GOT3 (cell line): ENCODE data around the gene MCCD1.

Experiments used
- DNase-seq: peaks from one replicate; lab custom pipeline; 2025; ENCODE audit warnings: mixed read lengths; lab: John Stamatoyannopoulos, UW

MCCD1 gene

GRCh38 chr6:31513456-31514165 is 15.2 kb upstream of the MCCD1 start:
- DNase-seq, result no peak

DNA sequence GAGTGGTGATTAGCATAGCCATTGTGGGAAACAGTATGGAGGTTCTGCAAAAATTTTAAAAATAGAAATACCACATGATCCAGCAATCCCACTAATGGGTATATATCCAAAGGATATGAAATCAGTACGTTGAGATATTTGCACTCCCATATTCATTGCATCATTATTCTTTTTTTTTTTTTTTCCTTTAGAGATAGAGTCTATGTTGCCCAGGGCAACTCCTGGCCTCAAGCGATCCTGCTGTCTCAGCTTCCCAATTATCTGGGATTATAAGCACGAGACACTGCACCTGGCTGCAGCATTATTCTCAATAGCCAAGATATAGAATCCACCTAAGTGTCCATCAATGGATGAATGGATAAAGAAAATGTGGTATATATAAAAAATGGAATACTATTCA is 6.9 kb upstream of the MCCD1 start:
- DNase-seq, result no peak

DNA sequence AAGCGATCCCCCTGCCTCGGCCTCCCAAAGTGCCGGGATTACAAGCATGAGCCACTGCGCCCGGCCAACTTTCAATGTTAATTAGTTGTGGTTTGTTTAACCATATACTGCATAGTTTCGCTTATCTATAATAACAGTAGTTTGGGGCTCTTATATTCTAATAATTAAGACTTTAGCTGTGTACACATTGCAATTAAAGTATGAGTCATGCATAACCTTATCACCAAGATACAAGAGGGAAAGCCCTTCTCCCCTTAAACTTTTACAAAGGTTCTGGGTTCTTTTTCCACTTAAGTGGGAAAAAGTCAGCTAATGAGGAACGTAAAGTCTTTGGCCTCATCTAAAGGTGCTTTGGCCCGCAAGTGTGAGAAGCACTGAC is 3.2 kb upstream of the MCCD1 start:
- no peak for DNase-seq

DNA sequence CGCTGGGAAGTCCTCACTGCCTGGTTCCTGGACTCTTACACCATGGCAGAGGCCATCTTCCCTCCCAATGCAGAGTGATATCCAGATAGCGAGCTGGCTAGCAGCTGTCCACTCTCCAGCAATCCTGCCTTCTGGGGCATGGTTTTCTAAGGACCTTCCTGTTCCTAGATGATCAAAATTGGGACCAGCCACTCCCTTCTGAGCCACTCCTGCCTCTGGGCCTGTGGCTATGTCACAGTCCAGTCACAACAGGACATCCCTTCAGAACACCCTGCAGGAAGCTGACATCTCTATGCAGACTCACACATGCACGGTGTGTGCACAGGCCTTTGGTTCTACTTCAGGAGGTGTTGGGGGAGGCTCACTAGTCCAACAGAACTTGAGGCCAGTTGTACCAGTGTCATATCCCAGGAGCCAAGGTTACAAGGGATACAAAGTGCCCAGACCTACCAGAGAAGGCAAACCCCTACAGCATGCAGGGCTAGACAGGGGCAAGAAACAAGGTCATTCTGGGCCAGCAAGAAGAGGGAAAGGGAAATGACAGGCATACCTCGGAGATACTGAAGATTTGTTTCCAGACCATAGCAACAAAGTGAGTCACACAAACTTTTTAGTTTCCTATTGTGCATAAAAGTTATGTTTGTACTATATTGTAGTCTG is 2.7 kb upstream of the MCCD1 start:
- DNase-seq, result no peak

- DNase-seq, result no peak
These were observed 420 bp upstream of the MCCD1 start for GRCh38 chr6:31528307-31528777.

- no peak for DNase-seq
These were observed 778 bp downstream of the MCCD1 start for GRCh38 chr6:31529329-31530150.

GRCh38 chr6:31530659-31531058 is 1.9 kb downstream of the MCCD1 start:
- DNase-seq, result no peak

DNA sequence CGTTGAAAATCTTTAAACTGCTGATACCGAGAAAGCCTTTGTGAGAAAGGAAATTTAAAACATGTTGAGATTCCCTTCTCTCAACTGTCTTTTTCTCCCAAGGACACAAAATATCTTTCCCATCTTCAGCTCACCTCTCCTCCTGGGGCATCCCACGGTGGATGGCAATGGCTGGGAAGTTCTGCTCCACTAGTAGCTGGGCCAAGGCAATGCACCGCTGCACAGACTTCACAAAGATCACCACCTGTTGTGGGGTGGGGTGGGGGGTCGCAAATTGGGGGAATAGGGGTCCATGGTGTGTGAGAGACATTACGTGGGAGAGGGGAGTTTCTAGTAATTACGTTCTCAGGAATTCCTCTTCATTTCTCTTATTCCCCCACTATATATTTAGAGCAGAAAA is 2.4 kb downstream of the MCCD1 start:
- DNase-seq, result no peak

- DNase-seq, result no peak
These were observed 3.2 kb downstream of the MCCD1 start for GRCh38 chr6:31531771-31532643.

DNA sequence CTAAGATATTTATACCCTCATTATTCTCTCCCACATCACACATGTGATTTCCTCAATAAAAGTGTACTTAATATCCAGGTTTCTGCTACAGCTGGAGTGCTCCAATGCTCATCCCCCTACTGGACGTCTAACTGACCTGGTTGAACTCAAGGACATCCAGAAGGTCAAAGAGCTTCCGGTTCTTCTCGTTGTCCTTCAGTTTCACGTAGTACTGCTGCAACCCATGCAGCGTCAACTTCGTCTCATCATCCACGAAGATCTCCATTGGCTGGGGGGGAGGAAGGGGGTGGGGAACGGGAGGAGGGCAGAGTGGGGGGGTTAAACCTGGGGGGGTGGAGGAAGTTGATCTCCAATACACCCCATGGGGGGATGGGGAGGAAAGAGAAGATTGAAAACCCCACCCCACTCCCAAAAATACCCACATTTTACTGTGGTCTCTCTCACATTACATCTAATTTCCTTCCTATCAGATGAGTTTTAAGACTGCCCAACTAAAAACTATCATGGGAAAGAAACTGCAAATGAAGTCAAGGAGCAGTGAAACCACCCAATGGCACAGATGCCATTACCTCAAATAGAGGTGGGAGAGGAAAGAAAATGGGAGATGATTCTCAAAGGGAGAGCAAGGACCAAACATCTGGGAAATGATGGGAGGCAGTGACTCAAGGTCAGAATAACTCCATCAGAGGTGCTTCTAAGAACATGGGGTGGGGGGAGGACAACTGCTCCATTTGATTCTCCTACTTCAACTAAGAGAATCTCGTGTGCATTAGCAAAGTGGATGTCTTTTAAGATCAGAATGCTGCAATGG is 4.1 kb downstream of the MCCD1 start:
- no peak for DNase-seq

DNA sequence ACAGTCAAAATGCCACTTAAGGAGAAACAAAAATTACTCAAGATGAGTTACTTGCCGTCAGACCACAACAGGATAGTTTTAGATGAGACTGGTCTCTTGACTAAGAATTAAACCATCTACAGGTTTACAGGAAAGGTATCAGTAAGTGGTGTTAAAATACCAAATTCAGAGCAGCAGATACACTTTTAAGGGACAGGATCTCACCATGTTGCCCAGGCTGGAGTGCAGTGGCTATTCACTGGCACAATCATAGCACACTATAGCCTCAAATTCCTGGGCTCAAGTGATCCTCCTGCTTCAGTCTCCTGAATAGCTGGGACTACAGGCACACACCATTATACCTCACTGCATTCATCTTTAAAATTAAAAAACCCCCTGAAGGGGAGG is 4.7 kb downstream of the MCCD1 start:
- DNase-seq, result no peak

GRCh38 chr6:31534011-31534410 is 5.2 kb downstream of the MCCD1 start:
- no peak for DNase-seq

- DNase-seq, result no peak
These were observed 5.8 kb downstream of the MCCD1 start for GRCh38 chr6:31534521-31535040.

DNA sequence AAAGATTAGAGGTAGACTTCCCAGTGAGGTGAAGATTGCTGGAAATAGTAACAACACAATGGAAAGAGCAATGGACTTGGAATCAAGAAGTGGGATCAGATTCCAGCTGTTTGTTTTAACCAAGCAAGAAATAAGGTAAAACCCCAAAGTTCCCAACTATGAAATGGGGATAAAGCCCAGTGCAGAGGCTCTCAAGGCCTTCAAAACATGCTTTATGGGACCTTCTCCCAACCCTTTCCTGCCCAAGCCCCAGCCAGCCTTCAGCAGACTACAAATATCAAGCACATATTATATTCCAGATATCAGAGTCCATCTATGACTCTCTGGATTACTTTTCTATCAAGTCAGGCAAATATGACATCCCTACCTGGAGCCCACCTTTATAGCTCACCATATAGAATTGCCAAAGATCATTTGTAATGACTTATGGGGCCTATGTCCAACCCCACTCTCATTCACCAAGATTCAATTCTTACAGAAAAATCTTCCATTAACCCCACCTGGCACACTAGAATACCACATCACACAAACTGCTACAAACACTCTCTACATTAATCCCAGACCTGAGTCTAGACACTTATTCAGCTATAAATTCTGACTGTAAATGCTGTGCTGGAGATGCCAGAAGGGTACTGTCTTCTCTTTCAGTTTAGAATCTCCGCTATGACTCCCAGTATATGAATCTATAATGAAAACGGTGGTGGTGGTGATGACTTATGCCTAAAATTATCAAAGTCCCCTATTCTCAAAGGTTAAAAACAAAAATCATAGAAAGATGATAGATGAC is 7.0 kb downstream of the MCCD1 start:
- DNase-seq, result no peak

- DNase-seq, result no peak
These were observed 10.1 kb downstream of the MCCD1 start for GRCh38 chr6:31538805-31539400.

DNA sequence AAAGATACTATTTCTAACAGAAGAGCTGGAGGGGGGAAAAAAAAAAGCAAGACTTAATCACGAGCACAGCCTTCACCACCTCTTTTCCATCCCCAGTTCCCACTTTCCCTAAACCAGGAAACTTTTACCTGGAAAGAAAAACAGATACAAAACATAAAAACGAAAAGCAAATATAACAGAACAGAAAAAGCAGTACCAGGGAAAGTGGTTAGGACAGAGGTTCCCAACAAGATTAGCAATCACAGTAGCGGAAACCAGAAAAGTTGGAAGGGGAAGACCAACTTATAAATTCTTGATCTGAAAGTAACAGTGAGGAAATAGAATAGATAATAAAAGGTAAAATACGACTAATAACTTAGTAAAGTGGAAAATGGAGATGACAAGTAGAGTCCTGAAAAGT is 11.9 kb downstream of the MCCD1 start:
- no peak for DNase-seq

GRCh38 chr6:31541059-31541657 is 12.4 kb downstream of the MCCD1 start:
- no peak for DNase-seq

GRCh38 chr6:31541658-31542521 is 13.1 kb downstream of the MCCD1 start, which contains the start of gene DDX39B:
Gene DDX39B (minus strand): TSS chr6:31542003. CDS start chr6:31540532, 1,471 bp downstream.
- peak; percentile 76 for DNase-seq
